IMR-90 (cell line): ENCODE measurements around the gene TPT1.

Experiments used
- BHLHE40 ChIP-seq: fragments of 150-350 bp; IDR thresholded peaks from 2 replicates; pipeline ENCODE4 v1.6.1; 2016; ENCODE audit warnings: mild to moderate bottlenecking, low read depth, low read length
- CEBPB ChIP-seq: IDR thresholded peaks from 2 replicates; pipeline ENCODE4 v1.6.1; 2012; ENCODE audit warnings: low read depth, low read length, improper control_type of control experiment
- CHD1 ChIP-seq: IDR thresholded peaks from 2 replicates; pipeline ENCODE4 v1.6.1; 2012; ENCODE audit warnings: low read depth, low read length, improper control_type of control experiment
- FOS ChIP-seq: fragments of 150-350 bp; IDR thresholded peaks from 2 replicates; pipeline ENCODE4 v1.6.1; 2016; ENCODE audit warnings: low read depth, low read length
- MAFK ChIP-seq: IDR thresholded peaks from 2 replicates; pipeline ENCODE4 v1.6.1; 2012; ENCODE audit warnings: low read depth, low read length, improper control_type of control experiment
- NFE2L2 ChIP-seq: fragments of 150-350 bp; IDR thresholded peaks from 2 replicates; pipeline ENCODE4 v1.6.1; 2016; ENCODE audit warnings: low read depth, mild to moderate bottlenecking, low read length
- POLR2A ChIP-seq: IDR thresholded peaks from 2 replicates; pipeline ENCODE4 v1.6.1; 2012; ENCODE audit warnings: mild to moderate bottlenecking, low read depth, low read length
- RAD21 ChIP-seq: IDR thresholded peaks from 2 replicates; pipeline ENCODE4 v1.6.1; 2012; ENCODE audit warnings: low read length, improper control_type of control experiment
- RCOR1 ChIP-seq: IDR thresholded peaks from 2 replicates; pipeline ENCODE4 v1.6.1; 2012; ENCODE audit warnings: mild to moderate bottlenecking, low read length, improper control_type of control experiment; ENCODE audit not compliant: insufficient replicate concordance
- TF ChIP-seq, protein P1 (sequence below): conservative IDR thresholded peaks from 2 replicates; pipeline ENCODE4 v1.5.1; 2012; ENCODE audit warnings: mild to moderate bottlenecking, low read depth, low read length, improper control_type of control experiment
- TF ChIP-seq, protein P2 (sequence below): fragments of 150-350 bp; IDR thresholded peaks from 2 replicates; pipeline ENCODE4 v1.6.1; 2017; ENCODE audit warnings: mild to moderate bottlenecking, antibody characterized with exemption, low read length, low read depth

DNA sequence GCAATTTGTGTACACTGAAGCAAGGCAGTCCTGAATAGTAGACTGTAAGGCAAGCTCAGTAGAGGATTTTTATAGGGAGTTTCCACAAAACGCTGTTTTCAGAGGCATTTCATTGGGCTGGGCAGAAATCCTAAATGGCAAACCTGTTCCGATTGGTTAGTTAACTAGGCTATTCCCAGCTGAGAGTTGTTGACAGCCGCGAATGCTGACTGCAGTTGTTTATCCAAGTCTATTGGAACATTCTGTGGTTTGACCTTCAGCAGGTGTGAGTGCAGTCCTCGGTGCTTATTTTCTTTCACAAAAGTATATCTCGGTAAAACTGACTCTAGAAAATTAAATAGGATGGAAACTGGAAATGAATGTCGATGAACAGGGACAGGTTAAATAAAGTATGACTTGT lies 45.4 kb downstream of the TPT1 start:
- TF ChIP-seq, protein P1, sequence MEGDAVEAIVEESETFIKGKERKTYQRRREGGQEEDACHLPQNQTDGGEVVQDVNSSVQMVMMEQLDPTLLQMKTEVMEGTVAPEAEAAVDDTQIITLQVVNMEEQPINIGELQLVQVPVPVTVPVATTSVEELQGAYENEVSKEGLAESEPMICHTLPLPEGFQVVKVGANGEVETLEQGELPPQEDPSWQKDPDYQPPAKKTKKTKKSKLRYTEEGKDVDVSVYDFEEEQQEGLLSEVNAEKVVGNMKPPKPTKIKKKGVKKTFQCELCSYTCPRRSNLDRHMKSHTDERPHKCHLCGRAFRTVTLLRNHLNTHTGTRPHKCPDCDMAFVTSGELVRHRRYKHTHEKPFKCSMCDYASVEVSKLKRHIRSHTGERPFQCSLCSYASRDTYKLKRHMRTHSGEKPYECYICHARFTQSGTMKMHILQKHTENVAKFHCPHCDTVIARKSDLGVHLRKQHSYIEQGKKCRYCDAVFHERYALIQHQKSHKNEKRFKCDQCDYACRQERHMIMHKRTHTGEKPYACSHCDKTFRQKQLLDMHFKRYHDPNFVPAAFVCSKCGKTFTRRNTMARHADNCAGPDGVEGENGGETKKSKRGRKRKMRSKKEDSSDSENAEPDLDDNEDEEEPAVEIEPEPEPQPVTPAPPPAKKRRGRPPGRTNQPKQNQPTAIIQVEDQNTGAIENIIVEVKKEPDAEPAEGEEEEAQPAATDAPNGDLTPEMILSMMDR: no peak
- TF ChIP-seq CEBPB: no peak
- no peak for TF ChIP-seq POLR2A
- no peak for TF ChIP-seq MAFK
- no peak for TF ChIP-seq RCOR1
- no peak for TF ChIP-seq RAD21
- TF ChIP-seq BHLHE40: no peak
- TF ChIP-seq CHD1: no peak
- TF ChIP-seq FOS: no peak
- TF ChIP-seq, protein P2, sequence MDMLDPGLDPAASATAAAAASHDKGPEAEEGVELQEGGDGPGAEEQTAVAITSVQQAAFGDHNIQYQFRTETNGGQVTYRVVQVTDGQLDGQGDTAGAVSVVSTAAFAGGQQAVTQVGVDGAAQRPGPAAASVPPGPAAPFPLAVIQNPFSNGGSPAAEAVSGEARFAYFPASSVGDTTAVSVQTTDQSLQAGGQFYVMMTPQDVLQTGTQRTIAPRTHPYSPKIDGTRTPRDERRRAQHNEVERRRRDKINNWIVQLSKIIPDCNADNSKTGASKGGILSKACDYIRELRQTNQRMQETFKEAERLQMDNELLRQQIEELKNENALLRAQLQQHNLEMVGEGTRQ: no peak
- TF ChIP-seq NFE2L2: no peak
